ENCODE measurements around the gene MPHOSPH6. TPM values are rescaled to one million over a fixed set of nuclear protein-coding genes. Genes with fewer than 3 reads are reported as not detected.
"Not testable (repeated sequence)": the region's sequence is repeated elsewhere in the genome, so short reads cannot be mapped to it uniquely, and the experiment has no call there.

MPHOSPH6 gene
- polyA plus RNA-seq, 1 donor from 2014 or later: 75.1 TPM

- TF ChIP-seq POLR2AphosphoS5 (IDR thresholded peaks at IDR 0.05): no peak
- no peak for TF ChIP-seq TAF1 (IDR thresholded peaks at IDR 0.05; ENCODE audit: low read depth)
- TF ChIP-seq SMC3 (conservative IDR thresholded peaks at IDR 0.05; ENCODE audit: poor library complexity): no peak
- TF ChIP-seq EP300 (conservative IDR thresholded peaks at IDR 0.05; ENCODE audit: poor library complexity, severe bottlenecking): no peak
- no peak for TF ChIP-seq MXI1 (conservative IDR thresholded peaks at IDR 0.05; ENCODE audit: poor library complexity, severe bottlenecking)
- TF ChIP-seq, protein P1, sequence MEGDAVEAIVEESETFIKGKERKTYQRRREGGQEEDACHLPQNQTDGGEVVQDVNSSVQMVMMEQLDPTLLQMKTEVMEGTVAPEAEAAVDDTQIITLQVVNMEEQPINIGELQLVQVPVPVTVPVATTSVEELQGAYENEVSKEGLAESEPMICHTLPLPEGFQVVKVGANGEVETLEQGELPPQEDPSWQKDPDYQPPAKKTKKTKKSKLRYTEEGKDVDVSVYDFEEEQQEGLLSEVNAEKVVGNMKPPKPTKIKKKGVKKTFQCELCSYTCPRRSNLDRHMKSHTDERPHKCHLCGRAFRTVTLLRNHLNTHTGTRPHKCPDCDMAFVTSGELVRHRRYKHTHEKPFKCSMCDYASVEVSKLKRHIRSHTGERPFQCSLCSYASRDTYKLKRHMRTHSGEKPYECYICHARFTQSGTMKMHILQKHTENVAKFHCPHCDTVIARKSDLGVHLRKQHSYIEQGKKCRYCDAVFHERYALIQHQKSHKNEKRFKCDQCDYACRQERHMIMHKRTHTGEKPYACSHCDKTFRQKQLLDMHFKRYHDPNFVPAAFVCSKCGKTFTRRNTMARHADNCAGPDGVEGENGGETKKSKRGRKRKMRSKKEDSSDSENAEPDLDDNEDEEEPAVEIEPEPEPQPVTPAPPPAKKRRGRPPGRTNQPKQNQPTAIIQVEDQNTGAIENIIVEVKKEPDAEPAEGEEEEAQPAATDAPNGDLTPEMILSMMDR (IDR thresholded peaks at IDR 0.05; ENCODE audit: poor library complexity, severe bottlenecking): no peak
- no peak for TF ChIP-seq EZH2 (IDR thresholded peaks at IDR 0.05; ENCODE audit: borderline replicate concordance, insufficient read depth, low read length, poor library complexity, severe bottlenecking)
- TF ChIP-seq, protein P2, sequence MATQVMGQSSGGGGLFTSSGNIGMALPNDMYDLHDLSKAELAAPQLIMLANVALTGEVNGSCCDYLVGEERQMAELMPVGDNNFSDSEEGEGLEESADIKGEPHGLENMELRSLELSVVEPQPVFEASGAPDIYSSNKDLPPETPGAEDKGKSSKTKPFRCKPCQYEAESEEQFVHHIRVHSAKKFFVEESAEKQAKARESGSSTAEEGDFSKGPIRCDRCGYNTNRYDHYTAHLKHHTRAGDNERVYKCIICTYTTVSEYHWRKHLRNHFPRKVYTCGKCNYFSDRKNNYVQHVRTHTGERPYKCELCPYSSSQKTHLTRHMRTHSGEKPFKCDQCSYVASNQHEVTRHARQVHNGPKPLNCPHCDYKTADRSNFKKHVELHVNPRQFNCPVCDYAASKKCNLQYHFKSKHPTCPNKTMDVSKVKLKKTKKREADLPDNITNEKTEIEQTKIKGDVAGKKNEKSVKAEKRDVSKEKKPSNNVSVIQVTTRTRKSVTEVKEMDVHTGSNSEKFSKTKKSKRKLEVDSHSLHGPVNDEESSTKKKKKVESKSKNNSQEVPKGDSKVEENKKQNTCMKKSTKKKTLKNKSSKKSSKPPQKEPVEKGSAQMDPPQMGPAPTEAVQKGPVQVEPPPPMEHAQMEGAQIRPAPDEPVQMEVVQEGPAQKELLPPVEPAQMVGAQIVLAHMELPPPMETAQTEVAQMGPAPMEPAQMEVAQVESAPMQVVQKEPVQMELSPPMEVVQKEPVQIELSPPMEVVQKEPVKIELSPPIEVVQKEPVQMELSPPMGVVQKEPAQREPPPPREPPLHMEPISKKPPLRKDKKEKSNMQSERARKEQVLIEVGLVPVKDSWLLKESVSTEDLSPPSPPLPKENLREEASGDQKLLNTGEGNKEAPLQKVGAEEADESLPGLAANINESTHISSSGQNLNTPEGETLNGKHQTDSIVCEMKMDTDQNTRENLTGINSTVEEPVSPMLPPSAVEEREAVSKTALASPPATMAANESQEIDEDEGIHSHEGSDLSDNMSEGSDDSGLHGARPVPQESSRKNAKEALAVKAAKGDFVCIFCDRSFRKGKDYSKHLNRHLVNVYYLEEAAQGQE (IDR thresholded peaks at IDR 0.05; ENCODE audit: borderline replicate concordance): no peak
- H3K9ac ChIP-seq (ENCODE audit: low read length): no peak overlapping the region
- no peaks in the 10 kb centered on the region for H3K9me3 ChIP-seq (ENCODE audit: low read length)
- no peak overlapping the region for H2AFZ ChIP-seq (ENCODE audit: low read depth, low read length)
- H3K27me3 ChIP-seq (ENCODE audit: insufficient read depth, low read depth, low read length): no peaks in the 10 kb centered on the region
- H3K9me2 ChIP-seq (ENCODE audit: insufficient read depth, low read length): no peaks in the 10 kb centered on the region
- no peaks in the 10 kb centered on the region for H4K20me1 ChIP-seq (ENCODE audit: insufficient read depth)
- H3K27ac ChIP-seq (ENCODE audit: low read length): no peak overlapping the region
- no peak overlapping the region for H3K4me2 ChIP-seq (ENCODE audit: low read length)
- no peaks in the 10 kb centered on the region for H3F3A ChIP-seq (ENCODE audit: insufficient read depth, low read length, poor library complexity, severe bottlenecking)
- no peak overlapping the region for H3K4me3 ChIP-seq (ENCODE audit: low read length)
- H3K36me3 ChIP-seq (ENCODE audit: insufficient read depth, low read length): peaks cover 10% of the 10 kb centered on the region
- H3K79me2 ChIP-seq (replicated peaks; ENCODE audit: insufficient read depth, low read length): no peaks in the 10 kb centered on the region
Measured at GRCh38 chr16:82146957-82147356, 23.1 kb downstream of the MPHOSPH6 start.

GRCh38 chr16:82146556-82146955 is 23.5 kb downstream of the MPHOSPH6 start:
- Histone ChIP-seq H3K9ac (ENCODE audit: low read length) (no peak overlapping the region), H3K27me3 (ENCODE audit: insufficient read depth, low read depth, low read length) (no peaks in the 10 kb centered on the region), H3K36me3 (ENCODE audit: insufficient read depth, low read length) (peaks cover 10% of the 10 kb centered on the region), H3K27ac (ENCODE audit: low read length) (no peak overlapping the region), H3K79me2 (replicated peaks; ENCODE audit: insufficient read depth, low read length) (no peaks in the 10 kb centered on the region), H3K4me2 (ENCODE audit: low read length) (no peak overlapping the region), H4K20me1 (ENCODE audit: insufficient read depth) (no peaks in the 10 kb centered on the region), H3K4me3 (ENCODE audit: low read length) (no peak overlapping the region), H3F3A (ENCODE audit: insufficient read depth, low read length, poor library complexity, severe bottlenecking) (no peaks in the 10 kb centered on the region), H2AFZ (ENCODE audit: low read depth, low read length) (no peak overlapping the region), H3K9me3 (ENCODE audit: low read length) (no peaks in the 10 kb centered on the region), H3K9me2 (ENCODE audit: insufficient read depth, low read length) (no peaks in the 10 kb centered on the region)
- TF ChIP-seq EP300 (conservative IDR thresholded peaks at IDR 0.05; ENCODE audit: poor library complexity, severe bottlenecking) (no peak), TAF1 (IDR thresholded peaks at IDR 0.05; ENCODE audit: low read depth) (no peak)

GRCh38 chr16:82139286-82139571 is 30.8 kb downstream of the MPHOSPH6 start:
- H3K4me3 ChIP-seq (ENCODE audit: low read length): not testable (repeated sequence)

More at GRCh38 chr16:82139286-82139571, 30.8 kb downstream of the MPHOSPH6 start:
- not testable (repeated sequence) for H3F3A ChIP-seq (ENCODE audit: insufficient read depth, low read length, poor library complexity, severe bottlenecking); H2AFZ ChIP-seq (ENCODE audit: low read depth, low read length); H3K27ac ChIP-seq (ENCODE audit: low read length); H3K9ac ChIP-seq (ENCODE audit: low read length); H3K4me2 ChIP-seq (ENCODE audit: low read length); H3K27me3 ChIP-seq (ENCODE audit: insufficient read depth, low read depth, low read length); H3K9me2 ChIP-seq (ENCODE audit: insufficient read depth, low read length); H3K36me3 ChIP-seq (ENCODE audit: insufficient read depth, low read length); H3K79me2 ChIP-seq (replicated peaks; ENCODE audit: insufficient read depth, low read length); H4K20me1 ChIP-seq (ENCODE audit: insufficient read depth); H3K9me3 ChIP-seq (ENCODE audit: low read length)

All from neural cell (in vitro differentiated cells).